ENCODE measurements around the gene KCND1. TPM values are rescaled to one million over a fixed set of nuclear protein-coding genes. Genes with fewer than 3 reads are reported as not detected.

Gene KCND1
- total RNA-seq: 1.9 and 2.1 TPM in 2 replicates

GRCh38 chrX:48971249-48972219 is at the start of gene KCND1:
KCND1 (minus strand) TSS chrX:48971844; CDS start chrX:48970271, 1,573 bp downstream.

GRCh38 chrX:49002091-49002935 is 30.7 kb upstream of the KCND1 start, which contains the start of gene GRIPAP1:
GRIPAP1 (minus strand) TSS chrX:49002264; CDS start chrX:49002229, 35 bp downstream.

GRCh38 chrX:48957477-48957826 is 14.2 kb downstream of the KCND1 start, which contains the start of gene OTUD5:
OTUD5 (minus strand) TSS chrX:48957607; CDS start chrX:48957570, 37 bp downstream.

GRCh38 chrX:48918643-48919340 is 52.9 kb downstream of the KCND1 start, which contains the start of gene PIM2:
PIM2 (minus strand) TSS chrX:48919024; CDS start chrX:48918834, 190 bp downstream.

GRCh38 chrX:48911412-48912182 is 60.0 kb downstream of the KCND1 start, which contains the start of gene SLC35A2:
SLC35A2 (minus strand) TSS chrX:48911646; CDS start chrX:48911636, 10 bp downstream.

Small RNA genes within 50 kb of the gene (small RNA-seq; reads per million reads assigned to genes)
- gene RNU6-722P: not detected

Other genes starting within 250 kb of the KCND1 start
- gene GLOD5, start 210.1 kb downstream of the KCND1 start, total RNA-seq: not detected in 2 replicates
- not detected in 2 replicates for gene GATA1, start 185.3 kb downstream of the KCND1 start, total RNA-seq
- 44.3 and 49.5 TPM in 2 replicates for gene HDAC6, start 169.8 kb downstream of the KCND1 start, total RNA-seq
- 0.36 TPM in 1 of 2 replicates, not detected in the other for gene ERAS, start 145.3 kb downstream of the KCND1 start, total RNA-seq
- gene PCSK1N, start 136.2 kb downstream of the KCND1 start, total RNA-seq: 0.49 and 0.65 TPM in 2 replicates
- 25.1 and 26.0 TPM in 2 replicates for gene TIMM17B, start 74.1 kb downstream of the KCND1 start, total RNA-seq
- gene PQBP1, start 73.9 kb downstream of the KCND1 start, total RNA-seq: 33.8 and 50.9 TPM in 2 replicates
- gene SLC35A2, start 60.2 kb downstream of the KCND1 start, total RNA-seq: 22.6 and 23.0 TPM in 2 replicates
- gene PIM2, start 52.8 kb downstream of the KCND1 start, total RNA-seq: 4.1 and 4.4 TPM in 2 replicates
- gene OTUD5, start 14.2 kb downstream of the KCND1 start, total RNA-seq: 33.3 and 36.2 TPM in 2 replicates
- 14.3 and 16.8 TPM in 2 replicates for gene GRIPAP1, start 30.4 kb upstream of the KCND1 start, total RNA-seq
- gene TFE3, start 71.5 kb upstream of the KCND1 start, total RNA-seq: 76.9 and 86.8 TPM in 2 replicates
- gene CCDC120, start 87.2 kb upstream of the KCND1 start, total RNA-seq: 1.1 and 1.9 TPM in 2 replicates
- gene PRAF2, start 102.2 kb upstream of the KCND1 start, total RNA-seq: 15.1 and 16.6 TPM in 2 replicates
- gene WDR45, start 108.0 kb upstream of the KCND1 start, total RNA-seq: 71.3 and 72.2 TPM in 2 replicates
- gene GPKOW, start 151.9 kb upstream of the KCND1 start, total RNA-seq: 15.4 and 16.9 TPM in 2 replicates
- 1.9 and 2.2 TPM in 2 replicates for gene MAGIX, start 190.9 kb upstream of the KCND1 start, total RNA-seq
- 26.4 and 35.5 TPM in 2 replicates for gene PLP2, start 200.1 kb upstream of the KCND1 start, total RNA-seq
- gene PRICKLE3, start 214.5 kb upstream of the KCND1 start, total RNA-seq: 9.6 and 13.0 TPM in 2 replicates
- 0.49 and 0.73 TPM in 2 replicates for gene SYP, start 228.3 kb upstream of the KCND1 start, total RNA-seq